Measurements from ENCODE around the gene RRP36. TPM values are rescaled to one million over a fixed set of nuclear protein-coding genes. Genes with fewer than 3 reads are reported as not detected.

RRP36 gene
- total and polyA plus RNA-seq, 9 of the 15 experiments (the other 6 are each of a cell fraction or from before 2014, with no cell fraction given): 27.6 to 150 (median 114) TPM

DNA sequence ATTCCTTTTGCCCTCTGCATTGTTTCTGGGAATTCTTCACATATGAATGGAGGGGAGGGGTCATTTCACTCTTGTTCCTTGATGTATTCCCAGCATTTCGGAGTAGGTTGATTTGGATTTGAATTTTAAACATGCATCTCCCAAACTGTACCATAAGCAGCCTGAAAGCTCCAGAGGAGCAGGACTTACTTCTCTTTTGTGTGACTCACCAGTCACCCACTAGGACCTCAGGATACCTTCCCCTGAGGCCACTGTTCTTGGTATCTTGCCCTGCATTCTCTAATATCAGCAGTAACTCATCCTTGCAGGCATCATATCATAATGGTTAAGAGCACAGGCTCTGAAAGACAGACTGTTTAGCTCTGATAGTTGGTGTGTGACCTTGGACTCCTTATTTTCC, 37.1 kb downstream of the RRP36 start:
- peaks cover 46% of the 10 kb centered on the region for H3K36me3 ChIP-seq (ENCODE audit: control insufficient read depth, insufficient read depth, low read length)
- H3K79me2 ChIP-seq (ENCODE audit: control insufficient read depth, insufficient read depth, low read length): peaks cover 24% of the 10 kb centered on the region
- DNase-seq (ENCODE audit: extremely low read depth in 1 of 4, low spot score in 3 of 4) (no peak), FAIRE-seq (peak; percentile 19), ATAC-seq (no peak)
- in situ Hi-C loops (cut with MboI) (no loop called here), intact Hi-C loops (cut with micrococcal nuclease) (loop anchor here (2.0 kb wide), 1 partner anchor 44 kb away; the partner anchor contains the start of gene KLHDC3)
- H3K4me1 ChIP-seq (replicated peaks in 1 of 2; ENCODE audit: control insufficient read depth in 2 of 2, insufficient read depth in 2 of 2, low read length in 2 of 2): peaks cover 22% of the 10 kb centered on the region in 2 experiments
- H3K4me3 ChIP-seq: peak overlapping the region; percentile 88
- H3K27me3 ChIP-seq (ENCODE audit: control insufficient read depth in 2 of 2, insufficient read depth in 2 of 2, low read length in 2 of 2): no peaks in the 10 kb centered on the region
- POLR2A ChIA-PET: interaction anchor here (0.6 to 2.4 kb wide), 7 partner anchors 19 to 116 kb away, joined by 3 to 10 read pairs (median 3); partner anchors contain the start of gene RRP36
- H3K9me3 ChIP-seq (replicated peaks; ENCODE audit: control insufficient read depth, insufficient read depth, low read depth, low read length): no peaks in the 10 kb centered on the region
- H3K9ac ChIP-seq (ENCODE audit: insufficient read depth in 1 of 2, low read depth in 2 of 2, low read length in 2 of 2): peak overlapping the region; percentile 96 to 97
- WGBS (ENCODE audit: insufficient coverage, low coverage, missing lambda C conversion rate): 6% methylated on average over 1 of the region's 1 CpG
- peak overlapping the region; percentile 96 for H3K4me2 ChIP-seq (ENCODE audit: insufficient read depth, low read length)
- no peaks in the 10 kb centered on the region for H3K9me1 ChIP-seq (ENCODE audit: control insufficient read depth, insufficient read depth, low read length)
- BruUV-seq (replicated peaks): no TSS peak
- H4K20me1 ChIP-seq (replicated peaks; ENCODE audit: control insufficient read depth, insufficient read depth, low read length): no peaks in the 10 kb centered on the region
- peak overlapping the region; percentile 96 for H3K27ac ChIP-seq (ENCODE audit: extremely low read depth, low read depth, low read length)
- H2AFZ ChIP-seq (ENCODE audit: low read depth, low read length): no peak overlapping the region
- CTCF ChIA-PET (ENCODE audit: low intra/inter-chr PET ratio): no interaction called here
- no peak for TF ChIP-seq FUS (optimal IDR thresholded peaks at IDR 0.05; ENCODE audit: low read depth, low read length)
- TF ChIP-seq, protein P1, sequence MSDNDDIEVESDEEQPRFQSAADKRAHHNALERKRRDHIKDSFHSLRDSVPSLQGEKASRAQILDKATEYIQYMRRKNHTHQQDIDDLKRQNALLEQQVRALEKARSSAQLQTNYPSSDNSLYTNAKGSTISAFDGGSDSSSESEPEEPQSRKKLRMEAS (CRISPR knock-in tag; IDR thresholded peaks at IDR 0.05): no peak
- TF ChIP-seq IRF2 (CRISPR knock-in tag; IDR thresholded peaks at IDR 0.05): no peak
- TF ChIP-seq, protein P2, sequence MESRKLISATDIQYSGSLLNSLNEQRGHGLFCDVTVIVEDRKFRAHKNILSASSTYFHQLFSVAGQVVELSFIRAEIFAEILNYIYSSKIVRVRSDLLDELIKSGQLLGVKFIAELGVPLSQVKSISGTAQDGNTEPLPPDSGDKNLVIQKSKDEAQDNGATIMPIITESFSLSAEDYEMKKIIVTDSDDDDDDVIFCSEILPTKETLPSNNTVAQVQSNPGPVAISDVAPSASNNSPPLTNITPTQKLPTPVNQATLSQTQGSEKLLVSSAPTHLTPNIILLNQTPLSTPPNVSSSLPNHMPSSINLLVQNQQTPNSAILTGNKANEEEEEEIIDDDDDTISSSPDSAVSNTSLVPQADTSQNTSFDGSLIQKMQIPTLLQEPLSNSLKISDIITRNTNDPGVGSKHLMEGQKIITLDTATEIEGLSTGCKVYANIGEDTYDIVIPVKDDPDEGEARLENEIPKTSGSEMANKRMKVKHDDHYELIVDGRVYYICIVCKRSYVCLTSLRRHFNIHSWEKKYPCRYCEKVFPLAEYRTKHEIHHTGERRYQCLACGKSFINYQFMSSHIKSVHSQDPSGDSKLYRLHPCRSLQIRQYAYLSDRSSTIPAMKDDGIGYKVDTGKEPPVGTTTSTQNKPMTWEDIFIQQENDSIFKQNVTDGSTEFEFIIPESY (CRISPR knock-in tag; IDR thresholded peaks at IDR 0.05): no peak
- TF ChIP-seq, protein P3, sequence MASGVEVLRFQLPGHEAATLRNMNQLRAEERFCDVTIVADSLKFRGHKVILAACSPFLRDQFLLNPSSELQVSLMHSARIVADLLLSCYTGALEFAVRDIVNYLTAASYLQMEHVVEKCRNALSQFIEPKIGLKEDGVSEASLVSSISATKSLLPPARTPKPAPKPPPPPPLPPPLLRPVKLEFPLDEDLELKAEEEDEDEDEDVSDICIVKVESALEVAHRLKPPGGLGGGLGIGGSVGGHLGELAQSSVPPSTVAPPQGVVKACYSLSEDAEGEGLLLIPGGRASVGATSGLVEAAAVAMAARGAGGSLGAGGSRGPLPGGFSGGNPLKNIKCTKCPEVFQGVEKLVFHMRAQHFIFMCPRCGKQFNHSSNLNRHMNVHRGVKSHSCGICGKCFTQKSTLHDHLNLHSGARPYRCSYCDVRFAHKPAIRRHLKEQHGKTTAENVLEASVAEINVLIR (CRISPR knock-in tag; IDR thresholded peaks at IDR 0.05): no peak
- peak; percentile 29; the same call in 1 of the 2 replicates for TF ChIP-seq CBFA2T2 (conservative IDR thresholded peaks at IDR 0.05)
- no peak for TF ChIP-seq TCF7L2 (IDR thresholded peaks at IDR 0.05; ENCODE audit: low read depth, low read length)
- TF ChIP-seq CBFA2T3 (IDR thresholded peaks at IDR 0.05): peak; percentile 48
- TF ChIP-seq CHCHD3 (CRISPR knock-in tag; IDR thresholded peaks at IDR 0.05): no peak
- no peak for TF ChIP-seq XRCC5 (IDR thresholded peaks at IDR 0.05; ENCODE audit: low read depth, low read length)
- TF ChIP-seq, protein P4, sequence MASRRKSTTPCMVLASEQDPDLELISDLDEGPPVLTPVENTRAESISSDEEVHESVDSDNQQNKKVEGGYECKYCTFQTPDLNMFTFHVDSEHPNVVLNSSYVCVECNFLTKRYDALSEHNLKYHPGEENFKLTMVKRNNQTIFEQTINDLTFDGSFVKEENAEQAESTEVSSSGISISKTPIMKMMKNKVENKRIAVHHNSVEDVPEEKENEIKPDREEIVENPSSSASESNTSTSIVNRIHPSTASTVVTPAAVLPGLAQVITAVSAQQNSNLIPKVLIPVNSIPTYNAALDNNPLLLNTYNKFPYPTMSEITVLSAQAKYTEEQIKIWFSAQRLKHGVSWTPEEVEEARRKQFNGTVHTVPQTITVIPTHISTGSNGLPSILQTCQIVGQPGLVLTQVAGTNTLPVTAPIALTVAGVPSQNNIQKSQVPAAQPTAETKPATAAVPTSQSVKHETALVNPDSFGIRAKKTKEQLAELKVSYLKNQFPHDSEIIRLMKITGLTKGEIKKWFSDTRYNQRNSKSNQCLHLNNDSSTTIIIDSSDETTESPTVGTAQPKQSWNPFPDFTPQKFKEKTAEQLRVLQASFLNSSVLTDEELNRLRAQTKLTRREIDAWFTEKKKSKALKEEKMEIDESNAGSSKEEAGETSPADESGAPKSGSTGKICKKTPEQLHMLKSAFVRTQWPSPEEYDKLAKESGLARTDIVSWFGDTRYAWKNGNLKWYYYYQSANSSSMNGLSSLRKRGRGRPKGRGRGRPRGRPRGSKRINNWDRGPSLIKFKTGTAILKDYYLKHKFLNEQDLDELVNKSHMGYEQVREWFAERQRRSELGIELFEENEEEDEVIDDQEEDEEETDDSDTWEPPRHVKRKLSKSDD (conservative IDR thresholded peaks at IDR 0.05; ENCODE audit: low read length): no peak
- TF ChIP-seq ZNF778 (CRISPR knock-in tag; IDR thresholded peaks at IDR 0.05): no peak
- TF ChIP-seq, protein P5, sequence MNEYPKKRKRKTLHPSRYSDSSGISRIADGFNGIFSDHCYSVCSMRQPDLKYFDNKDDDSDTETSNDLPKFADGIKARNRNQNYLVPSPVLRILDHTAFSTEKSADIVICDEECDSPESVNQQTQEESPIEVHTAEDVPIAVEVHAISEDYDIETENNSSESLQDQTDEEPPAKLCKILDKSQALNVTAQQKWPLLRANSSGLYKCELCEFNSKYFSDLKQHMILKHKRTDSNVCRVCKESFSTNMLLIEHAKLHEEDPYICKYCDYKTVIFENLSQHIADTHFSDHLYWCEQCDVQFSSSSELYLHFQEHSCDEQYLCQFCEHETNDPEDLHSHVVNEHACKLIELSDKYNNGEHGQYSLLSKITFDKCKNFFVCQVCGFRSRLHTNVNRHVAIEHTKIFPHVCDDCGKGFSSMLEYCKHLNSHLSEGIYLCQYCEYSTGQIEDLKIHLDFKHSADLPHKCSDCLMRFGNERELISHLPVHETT (CRISPR knock-in tag; conservative IDR thresholded peaks at IDR 0.05 in 1 of 2, IDR thresholded peaks at IDR 0.05 in 1 of 2): no peak
- TF ChIP-seq STAT5B (CRISPR knock-in tag; IDR thresholded peaks at IDR 0.05): no peak
- no peak for TF ChIP-seq SRSF3 (IDR thresholded peaks at IDR 0.05; ENCODE audit: insufficient read depth, low read length)

All from K562 (cell line).